GM12873 (cell line): Measurements from ENCODE around the gene SMIM41.

ENCODE experiments used
- TF ChIP-seq, protein P1 (sequence below): IDR thresholded peaks from 2 replicates; pipeline ENCODE4 v1.5.1; 2012; ENCODE audit warnings: low read depth, mild to moderate bottlenecking, moderate library complexity, low read length, control low read depth; ENCODE audit not compliant: insufficient read depth; ENCODE audit errors: missing control alignments

Gene SMIM41

DNA sequence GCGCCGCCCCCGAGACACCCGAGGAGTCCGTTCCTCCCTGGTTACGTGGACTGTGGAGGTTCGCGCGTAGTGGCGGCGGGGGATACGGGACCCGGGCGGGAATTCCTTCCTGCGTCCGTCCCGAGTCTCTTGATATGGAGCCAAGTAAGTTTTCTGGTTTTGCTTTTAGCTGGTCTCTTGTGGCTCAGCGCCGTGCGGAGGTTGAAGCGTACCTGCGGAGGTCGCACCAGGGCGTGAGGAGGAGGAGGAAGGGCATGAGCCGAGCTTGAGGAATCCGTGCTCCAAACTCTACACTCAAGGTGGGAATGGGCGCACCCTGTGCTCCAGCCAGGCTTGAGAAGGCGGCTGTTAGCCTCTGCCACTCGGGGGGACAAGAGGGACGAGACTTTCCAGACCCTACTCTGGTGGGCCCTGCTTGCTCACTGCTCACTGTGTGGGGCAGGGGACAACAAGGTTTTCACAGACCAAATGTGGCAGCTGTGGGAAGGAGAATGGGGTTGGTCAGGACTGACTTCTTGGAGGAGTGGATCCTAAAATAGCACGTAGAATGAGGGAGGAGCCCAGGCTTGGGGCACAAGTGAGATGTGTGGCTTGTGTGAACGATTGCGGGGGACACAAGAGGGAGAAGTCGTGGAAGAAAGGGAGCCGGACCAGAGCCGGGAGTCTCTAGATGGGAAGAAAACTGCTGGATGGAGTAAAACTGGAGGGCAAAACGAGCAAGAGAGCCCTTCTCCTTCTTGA is 9.1 kb upstream of the SMIM41 start:
- TF ChIP-seq, protein P1, sequence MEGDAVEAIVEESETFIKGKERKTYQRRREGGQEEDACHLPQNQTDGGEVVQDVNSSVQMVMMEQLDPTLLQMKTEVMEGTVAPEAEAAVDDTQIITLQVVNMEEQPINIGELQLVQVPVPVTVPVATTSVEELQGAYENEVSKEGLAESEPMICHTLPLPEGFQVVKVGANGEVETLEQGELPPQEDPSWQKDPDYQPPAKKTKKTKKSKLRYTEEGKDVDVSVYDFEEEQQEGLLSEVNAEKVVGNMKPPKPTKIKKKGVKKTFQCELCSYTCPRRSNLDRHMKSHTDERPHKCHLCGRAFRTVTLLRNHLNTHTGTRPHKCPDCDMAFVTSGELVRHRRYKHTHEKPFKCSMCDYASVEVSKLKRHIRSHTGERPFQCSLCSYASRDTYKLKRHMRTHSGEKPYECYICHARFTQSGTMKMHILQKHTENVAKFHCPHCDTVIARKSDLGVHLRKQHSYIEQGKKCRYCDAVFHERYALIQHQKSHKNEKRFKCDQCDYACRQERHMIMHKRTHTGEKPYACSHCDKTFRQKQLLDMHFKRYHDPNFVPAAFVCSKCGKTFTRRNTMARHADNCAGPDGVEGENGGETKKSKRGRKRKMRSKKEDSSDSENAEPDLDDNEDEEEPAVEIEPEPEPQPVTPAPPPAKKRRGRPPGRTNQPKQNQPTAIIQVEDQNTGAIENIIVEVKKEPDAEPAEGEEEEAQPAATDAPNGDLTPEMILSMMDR: no peak

DNA sequence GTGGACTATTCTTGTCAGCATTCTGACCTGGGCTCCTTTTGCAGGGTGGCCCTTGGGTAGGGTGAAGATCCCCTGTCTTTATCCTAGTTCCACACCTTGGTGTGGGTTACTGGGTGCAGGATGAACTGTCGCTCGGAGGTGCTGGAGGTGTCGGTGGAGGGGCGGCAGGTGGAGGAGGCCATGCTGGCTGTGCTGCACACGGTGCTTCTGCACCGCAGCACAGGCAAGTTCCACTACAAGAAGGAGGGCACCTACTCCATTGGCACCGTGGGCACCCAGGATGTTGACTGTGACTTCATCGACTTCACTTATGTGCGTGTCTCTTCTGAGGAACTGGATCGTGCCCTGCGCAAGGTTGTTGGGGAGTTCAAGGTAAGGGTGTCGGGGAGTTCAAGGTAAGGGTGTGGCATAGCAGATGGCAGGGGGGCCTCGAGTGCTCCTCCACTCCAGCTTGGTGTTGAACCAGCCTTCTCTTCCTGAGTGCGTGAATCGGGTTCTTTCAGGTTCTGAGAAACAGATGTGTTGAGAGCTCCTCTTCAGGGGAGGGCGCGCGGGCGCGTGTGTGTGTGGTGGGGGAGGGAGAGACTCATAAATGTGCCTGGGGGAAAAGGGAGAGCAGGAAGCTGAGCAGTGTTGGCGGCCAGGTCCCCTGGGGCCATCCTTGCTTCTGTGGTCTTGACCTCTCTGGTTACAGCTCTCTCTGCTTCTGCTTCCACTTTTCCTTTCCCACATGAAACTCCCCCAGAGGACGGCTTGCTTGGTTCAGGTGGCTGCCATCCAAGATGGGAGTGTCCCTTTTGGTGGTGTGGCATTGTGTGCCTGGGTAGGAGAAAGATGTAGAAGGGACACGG is 5.7 kb upstream of the SMIM41 start:
- TF ChIP-seq, protein P1: no peak

DNA sequence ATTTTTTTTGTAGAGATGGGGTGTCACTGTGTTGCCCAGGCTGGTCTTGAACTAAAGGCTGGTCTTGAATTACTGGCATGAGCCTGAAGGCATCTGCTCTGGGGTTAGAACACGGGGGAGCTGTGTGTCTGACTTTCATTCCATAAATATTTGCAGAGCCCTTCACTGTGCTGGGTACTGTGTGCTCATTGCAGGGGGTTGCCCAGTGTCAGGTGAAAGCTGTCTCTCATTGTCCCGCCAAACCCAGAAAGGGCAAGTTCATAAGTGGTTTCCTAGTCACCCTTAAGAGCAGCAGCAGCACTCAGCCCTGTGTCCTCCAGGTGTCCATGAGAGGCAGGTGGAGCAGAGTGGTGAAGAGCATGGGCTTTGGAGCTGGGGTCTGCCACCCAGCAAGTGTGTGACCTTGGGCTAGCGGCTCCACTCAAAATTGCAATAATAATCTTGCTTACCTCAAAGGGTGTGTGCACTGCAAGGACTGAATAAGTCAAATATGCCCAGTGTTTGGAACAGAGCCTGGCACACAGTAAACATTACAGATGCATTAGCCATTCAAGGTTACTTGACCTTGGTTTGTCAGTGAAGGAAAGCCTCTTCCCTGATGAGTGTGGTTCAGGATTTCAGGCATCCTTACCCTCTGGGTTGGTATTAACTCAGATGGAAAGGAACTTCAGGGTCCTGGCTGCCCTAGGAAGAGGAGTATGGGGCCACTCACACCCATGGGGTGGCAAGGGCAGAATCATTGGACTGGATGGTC is 4.4 kb upstream of the SMIM41 start:
- TF ChIP-seq, protein P1: no peak

DNA sequence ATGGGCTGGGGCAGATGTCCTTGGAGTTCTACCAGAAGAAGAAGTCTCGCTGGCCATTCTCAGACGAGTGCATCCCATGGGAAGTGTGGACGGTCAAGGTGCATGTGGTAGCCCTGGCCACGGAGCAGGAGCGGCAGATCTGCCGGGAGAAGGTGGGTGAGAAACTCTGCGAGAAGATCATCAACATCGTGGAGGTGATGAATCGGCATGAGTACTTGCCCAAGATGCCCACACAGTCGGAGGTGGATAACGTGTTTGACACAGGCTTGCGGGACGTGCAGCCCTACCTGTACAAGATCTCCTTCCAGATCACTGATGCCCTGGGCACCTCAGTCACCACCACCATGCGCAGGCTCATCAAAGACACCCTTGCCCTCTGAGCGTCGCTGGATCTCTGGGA is 2.7 kb upstream of the SMIM41 start:
- TF ChIP-seq, protein P1: no peak

DNA sequence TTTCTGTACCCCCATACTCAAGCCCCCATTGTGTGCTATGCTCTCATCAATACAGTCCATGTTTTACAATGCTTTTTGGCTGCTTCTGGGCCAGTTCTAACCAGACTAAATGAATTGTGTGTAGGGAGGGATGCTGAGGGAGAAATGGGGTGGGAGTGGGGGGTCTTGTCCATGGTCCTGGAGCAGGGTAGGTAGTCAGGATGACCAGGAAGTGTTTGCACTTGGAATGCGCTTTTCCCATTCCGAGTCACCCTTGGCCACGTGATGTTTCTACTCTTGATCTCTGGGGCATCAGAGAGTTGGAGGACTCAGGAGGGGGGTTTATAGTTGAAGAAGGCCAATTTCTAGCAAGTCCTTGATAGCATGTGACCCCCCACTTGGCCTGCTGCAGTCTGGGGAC is 1.2 kb upstream of the SMIM41 start:
- TF ChIP-seq, protein P1: no peak

DNA sequence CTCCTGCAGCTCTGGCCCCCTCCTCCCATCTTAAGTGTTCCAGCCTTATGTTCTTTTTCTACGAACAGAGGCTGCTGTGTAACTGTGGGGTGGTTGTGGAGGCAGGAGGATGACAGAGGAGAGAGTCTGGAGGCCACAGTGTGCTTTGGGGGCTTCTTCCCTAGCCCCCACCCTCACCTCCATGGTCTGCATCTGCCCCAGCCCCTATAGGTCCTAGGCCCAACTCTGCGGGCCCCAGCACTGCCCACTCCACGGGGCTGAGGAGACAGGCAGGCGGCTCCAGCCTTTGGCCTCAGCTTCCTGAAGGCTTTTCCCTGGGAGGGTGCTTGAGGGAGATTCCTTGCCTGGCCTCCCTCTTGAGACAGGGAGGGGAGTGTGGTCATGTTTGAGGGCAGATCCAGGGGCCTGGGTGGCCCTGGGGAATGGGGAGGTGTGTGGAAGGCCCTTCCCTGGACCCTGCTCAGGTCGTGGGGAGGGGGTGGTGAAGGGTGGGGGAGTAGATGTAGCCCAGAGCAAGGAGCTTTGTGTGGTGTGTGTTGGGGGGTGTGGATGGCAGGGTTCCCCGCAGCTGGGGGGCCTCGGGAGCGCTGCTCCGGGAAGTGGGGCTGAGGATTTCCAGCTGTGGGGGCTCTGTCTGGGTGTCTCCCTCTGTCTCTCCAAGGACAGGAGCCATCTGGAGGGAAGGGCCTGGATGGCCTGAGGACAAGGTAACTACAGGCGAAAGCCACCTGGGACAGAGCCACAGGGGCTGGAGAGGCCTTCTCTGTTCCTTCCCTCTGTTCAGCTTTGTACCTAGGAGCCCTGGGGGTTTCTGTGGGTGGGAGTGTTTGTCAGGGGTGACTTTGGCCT is 1.1 kb downstream of the SMIM41 start:
- TF ChIP-seq, protein P1: no peak
